HG03095 (cell line): ENCODE measurements around the gene KIF3A.
"Not testable (repeated sequence)": the region's sequence is repeated elsewhere in the genome, so short reads cannot be mapped to it uniquely, and the experiment has no call there.

Experiments
- ATAC-seq: cut with Tn5 transposase; IDR thresholded peaks from one replicate; pipeline ENCODE4 v1.9.1; 2021; ENCODE audit warnings: moderate library complexity; ENCODE audit not compliant: unreplicated experiment

The KIF3A gene

DNA sequence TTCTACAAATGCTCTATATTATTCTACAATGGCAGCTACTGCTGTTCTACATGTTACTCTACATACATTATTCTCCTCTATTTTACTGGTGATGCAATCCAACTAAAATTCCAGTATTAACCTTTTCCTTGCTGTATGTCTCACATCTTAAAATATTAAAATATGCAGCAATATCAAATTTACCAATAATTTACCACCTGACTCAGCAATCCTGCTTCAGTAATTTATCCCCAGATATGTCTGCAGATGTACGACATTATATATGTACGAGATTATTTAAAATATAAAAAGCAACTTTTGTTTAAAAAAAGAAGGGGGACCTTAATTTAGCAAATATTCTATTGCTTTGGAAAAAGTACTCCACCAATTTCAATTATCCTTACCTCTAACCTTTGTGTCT, 11.6 kb downstream of the KIF3A start:
- no peak for ATAC-seq

- ATAC-seq, result no peak
Observed at GRCh38 chr5:132718544-132719312, 18.6 kb downstream of the KIF3A start.

GRCh38 chr5:132714456-132715307, 22.7 kb downstream of the KIF3A start:
- ATAC-seq, result no peak

DNA sequence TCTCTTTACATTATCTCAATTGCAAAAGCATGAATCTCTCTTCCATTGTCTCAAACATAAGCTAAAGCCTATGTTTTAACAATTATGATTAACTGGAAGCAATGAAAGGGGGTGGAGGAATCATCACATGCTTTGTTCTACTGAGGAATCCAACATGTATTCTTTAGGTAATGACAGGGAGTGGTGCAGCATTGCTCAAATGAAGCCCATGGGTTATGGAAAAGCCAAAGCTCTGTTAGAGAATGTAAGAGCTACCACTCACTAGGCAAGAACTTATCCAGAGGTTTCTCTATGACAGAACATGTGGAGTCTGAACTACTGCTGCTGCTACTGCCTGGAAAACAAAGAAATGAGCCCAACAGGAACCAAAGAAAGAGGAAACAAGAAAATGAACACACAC, 28.7 kb downstream of the KIF3A start:
- ATAC-seq, result no peak

DNA sequence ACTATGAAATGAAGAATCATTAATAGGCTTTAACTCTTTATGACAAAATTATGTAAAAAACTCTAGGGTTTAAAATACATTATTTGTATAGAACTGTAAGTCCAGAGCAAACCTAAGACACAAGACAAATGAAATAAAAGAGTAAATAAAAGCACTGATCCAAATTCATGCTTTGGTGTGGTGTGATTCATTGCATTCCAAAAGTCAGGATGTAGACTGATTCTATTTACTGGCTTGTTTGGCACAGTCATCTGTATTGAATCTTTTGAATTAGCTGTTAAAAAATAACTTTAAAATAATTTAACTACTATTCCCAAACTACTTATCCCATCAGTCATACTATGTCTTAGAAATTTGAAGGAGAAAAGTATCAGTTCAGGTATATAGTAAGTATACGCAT, 32.5 kb downstream of the KIF3A start:
- no peak for ATAC-seq

DNA sequence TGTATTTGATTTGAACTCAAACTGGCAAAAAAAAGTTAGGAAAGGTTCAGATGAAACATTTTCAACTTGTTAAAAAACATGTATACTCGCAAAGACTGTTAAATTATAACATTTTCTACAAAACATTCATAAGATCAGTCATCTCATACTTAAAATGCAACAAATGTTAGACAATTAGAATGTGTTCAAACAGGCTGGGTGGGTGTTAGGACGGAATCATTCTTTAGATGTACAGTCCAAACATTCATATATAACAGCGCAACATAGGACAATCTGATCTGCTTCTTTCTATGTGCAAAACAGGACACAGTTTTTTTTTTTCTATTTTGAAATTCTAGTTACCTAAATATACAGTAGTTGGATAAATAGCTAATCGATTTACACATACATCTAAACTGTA, 41.4 kb downstream of the KIF3A start:
- ATAC-seq, result no peak

GRCh38 chr5:132692632-132692967, 44.7 kb downstream of the KIF3A start:
- no peak for ATAC-seq

- ATAC-seq, result not testable (repeated sequence)
Observed at GRCh38 chr5:132691755-132692631, 45.4 kb downstream of the KIF3A start.

DNA sequence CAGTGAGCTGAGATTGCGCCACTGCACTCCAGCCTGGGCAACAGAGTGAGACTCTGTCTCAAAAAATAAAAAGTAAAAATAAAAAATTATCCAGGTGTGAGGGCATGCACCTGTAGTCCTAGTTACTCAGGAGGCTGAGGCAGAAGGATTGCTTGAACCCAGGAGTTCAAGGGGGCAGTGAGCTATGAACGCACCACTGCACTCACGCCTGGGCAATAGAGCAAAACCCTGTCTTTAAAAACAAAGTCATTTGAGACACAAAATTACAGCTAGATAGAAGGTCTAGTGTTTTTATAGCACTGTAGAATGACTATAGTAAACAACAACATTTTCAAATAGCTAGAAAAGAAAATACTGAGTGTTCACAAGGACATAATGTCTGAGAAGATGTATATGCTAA, 47.2 kb downstream of the KIF3A start:
- no peak for ATAC-seq

- ATAC-seq, result no peak
Observed at GRCh38 chr5:132689513-132689912, 47.8 kb downstream of the KIF3A start.

DNA sequence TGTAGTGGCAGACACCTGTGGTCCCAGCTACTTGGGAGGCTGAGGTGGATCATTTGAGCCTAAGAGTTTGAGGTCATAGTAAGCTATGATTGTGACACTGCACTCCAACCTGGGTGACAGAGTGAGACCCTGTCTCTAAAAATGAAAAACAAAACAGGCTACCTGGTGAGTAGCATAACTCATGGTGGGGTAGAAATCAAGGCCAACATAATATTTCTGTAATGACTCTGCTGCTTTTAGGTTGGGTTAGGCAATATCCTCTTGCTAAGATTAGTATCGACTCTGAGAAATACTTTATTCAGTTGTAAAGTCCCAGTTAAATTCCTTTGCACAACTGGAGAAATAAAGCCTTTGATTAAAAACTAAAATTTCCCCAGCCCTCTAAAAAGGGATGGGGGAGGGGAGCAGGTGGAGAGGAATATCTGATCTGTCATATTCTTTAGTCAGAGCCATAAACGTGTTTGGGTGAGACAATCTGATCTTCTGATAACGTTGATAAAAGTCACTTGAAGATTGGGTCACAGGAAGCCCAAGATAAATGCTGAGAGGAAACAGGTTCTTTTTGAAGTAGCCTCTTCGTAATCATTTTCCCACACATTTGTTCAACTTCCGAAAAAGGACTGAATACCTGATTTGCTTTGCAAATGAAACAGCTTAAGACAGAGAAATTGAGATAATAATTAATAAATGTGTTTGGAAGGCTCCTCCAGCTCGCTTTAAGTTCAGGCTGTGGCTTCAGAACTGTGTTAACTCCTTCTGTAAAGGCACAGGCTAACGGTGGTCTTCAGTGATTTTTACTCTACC, 48.6 kb downstream of the KIF3A start:
- peak; percentile 51 for ATAC-seq

DNA sequence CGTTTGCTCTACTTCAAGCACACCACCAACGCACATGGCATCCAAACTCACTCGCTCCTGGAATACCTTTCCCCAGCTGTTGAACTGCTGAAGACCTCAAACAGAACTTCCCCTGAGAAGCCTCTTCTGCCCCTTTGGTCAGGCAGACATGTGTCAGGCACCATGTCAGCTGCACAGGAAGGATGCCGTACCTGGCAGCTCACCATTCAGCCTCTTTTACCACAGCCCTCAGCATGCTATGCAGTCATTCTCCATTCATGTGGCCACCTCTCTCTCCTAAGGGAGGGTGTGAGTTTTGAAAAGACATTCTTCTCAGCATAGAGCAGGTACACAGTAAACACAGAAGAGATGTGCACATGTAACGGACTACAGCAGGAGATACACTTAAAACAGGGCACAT, 49.4 kb downstream of the KIF3A start:
- no peak for ATAC-seq

- ATAC-seq, result no peak
Observed at GRCh38 chr5:132686193-132686592, 51.2 kb downstream of the KIF3A start.

DNA sequence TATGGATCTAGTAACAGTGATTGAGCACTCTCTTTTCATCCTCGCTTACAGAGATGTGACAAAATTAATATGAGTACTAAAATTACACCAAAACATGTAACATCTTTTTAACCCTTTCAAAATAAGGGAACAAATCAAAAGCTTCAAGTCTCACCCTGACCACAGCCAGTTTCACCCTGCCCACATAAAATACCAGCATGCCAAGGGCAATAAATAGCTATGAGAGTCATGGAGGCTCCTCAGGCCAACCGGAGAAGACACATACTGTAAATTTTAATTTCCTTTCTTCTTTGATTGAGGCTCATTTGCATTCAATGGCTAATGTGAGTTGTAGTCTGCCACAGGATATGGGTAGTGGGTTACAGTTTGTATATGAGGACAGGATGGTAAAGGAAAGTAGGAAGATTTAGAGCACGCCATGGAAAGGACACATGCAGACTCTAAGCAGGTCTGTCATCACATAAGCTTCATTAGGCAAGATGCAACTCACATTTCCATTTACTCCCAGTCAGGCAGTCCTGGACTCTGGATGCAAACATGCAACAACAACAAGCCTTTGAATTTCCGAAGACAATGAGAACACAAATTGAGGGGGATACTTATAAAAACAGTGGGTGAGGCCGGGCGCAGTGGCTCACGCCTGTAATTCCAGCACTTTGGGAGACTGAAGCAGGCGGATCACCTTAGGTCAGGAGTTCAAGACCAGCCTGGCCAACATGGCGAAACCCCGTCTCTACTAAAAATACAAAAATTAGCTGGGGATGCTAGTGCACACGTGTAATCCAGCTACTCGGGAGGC, 52.2 kb downstream of the KIF3A start:
- ATAC-seq, result no peak

DNA sequence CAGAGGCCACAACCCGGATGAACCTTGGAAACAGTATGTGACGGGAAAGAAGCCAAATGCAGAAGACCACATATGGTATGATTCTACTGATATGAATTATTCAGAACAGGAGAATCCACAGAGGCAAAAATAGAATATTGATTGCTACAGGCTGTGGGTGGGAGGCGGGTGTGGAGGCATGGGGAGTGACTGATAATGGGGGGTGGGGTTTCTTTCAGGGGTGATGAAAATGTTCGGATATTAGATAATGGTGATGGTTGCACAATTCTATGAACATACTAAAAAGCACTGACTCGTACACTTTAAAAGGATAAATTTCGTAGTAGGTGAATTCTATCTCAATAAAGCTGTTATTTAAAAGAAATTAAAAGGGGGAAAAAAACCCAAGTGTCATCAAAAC, 52.9 kb downstream of the KIF3A start:
- ATAC-seq, result no peak

- ATAC-seq, result no peak
Observed at GRCh38 chr5:132681983-132682382, 55.4 kb downstream of the KIF3A start.

DNA sequence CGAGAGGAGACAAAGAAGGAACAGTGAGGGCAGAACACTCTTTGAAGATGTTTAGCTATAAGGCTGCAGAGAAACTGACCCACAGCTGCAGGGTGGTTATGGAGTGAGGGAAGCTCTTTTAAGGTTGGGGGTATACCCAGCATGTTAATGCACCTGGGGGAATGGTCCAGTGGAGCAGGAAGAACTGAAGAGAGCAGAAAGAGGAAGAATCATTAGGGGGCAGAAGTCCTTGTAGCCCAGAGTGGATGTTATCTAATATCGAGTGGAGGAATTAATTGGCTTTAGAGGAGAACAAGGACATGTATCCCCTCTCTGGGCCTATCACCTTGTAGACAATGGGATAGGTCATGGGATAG, 55.9 kb downstream of the KIF3A start:
- no peak for ATAC-seq

GRCh38 chr5:132680780-132681475, 56.4 kb downstream of the KIF3A start:
- ATAC-seq, result no peak

DNA sequence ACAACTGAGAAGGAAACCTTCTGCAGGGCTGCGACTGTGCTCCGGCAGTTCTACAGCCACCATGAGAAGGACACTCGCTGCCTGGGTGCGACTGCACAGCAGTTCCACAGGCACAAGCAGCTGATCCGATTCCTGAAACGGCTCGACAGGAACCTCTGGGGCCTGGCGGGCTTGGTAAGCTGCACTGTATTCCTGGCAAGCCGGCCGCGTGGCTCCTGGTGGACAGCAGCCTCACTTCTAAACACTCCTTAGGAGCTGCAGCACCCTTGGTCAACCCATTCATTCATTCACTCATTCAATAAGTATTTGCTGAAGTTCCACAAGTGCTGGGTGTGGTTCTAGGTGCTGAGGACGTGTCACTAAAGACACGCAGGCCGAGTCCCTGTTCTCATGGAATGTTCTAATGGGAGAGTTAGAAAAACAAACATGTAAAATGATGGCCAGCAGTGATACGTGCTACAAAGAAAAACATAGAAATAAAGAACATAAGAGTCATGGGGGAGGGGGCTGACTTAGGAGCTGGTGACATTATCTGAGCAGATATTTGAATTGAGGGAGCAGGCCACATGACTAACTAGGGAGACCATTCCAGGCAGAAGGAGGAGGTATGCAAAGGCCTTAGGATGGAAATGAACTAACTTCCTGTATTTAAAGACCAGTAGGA, 57.5 kb downstream of the KIF3A start:
- ATAC-seq, result no peak
